GM19468 (cell line): ENCODE data around the gene PAX6.
"Not testable (repeated sequence)": the region's sequence is repeated elsewhere in the genome, so short reads cannot be mapped to it uniquely, and the experiment has no call there.

Source experiments
- ATAC-seq: cut with Tn5 transposase; IDR thresholded peaks from one replicate; pipeline ENCODE4 v1.9.1; 2021; ENCODE audit warnings: mild to moderate bottlenecking, moderate library complexity, moderate number of reproducible peaks; ENCODE audit not compliant: unreplicated experiment; ENCODE audit errors: extremely low read depth

The PAX6 gene

DNA sequence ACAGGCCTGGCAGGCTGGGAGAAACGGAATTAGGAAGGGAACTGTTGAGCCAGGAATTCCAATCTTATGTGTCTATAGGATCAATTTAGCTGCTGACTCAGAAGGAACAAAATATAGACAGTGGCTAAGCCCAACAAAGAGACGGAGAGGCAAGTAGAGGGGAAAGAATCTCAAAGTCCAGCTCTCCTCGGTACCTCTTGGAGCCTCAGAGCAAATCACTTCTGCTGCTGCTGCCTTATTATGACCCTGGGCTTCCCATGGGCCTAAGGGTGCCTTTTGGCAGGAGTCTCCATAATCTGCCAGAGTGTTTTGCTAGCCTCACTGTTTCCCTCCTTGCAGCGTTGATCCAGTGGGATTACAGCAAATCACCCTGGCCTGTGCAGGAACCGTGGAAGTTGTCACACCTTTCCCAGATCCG lies 31.7 kb downstream of the PAX6 start:
- ATAC-seq: no peak

DNA sequence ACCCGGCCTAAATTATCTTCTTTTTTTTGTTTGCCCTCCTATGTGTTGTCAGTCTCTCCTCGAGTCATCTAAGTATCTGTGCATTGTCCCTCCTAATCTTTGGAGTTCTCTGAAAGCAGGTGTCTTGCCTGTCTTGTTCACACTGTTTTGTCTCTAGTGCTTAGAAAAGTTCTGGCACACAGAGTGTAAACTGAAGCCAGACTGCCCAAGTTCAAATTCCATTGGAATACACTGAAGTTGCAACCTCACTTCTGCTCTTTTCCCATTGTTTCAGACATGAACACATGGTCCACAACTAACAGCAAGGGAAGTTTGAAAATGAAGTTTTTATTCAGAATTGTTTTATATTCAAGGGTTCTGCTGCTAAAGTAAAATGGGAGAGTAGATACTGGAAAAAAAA lies 38.7 kb downstream of the PAX6 start:
- ATAC-seq: no peak

DNA sequence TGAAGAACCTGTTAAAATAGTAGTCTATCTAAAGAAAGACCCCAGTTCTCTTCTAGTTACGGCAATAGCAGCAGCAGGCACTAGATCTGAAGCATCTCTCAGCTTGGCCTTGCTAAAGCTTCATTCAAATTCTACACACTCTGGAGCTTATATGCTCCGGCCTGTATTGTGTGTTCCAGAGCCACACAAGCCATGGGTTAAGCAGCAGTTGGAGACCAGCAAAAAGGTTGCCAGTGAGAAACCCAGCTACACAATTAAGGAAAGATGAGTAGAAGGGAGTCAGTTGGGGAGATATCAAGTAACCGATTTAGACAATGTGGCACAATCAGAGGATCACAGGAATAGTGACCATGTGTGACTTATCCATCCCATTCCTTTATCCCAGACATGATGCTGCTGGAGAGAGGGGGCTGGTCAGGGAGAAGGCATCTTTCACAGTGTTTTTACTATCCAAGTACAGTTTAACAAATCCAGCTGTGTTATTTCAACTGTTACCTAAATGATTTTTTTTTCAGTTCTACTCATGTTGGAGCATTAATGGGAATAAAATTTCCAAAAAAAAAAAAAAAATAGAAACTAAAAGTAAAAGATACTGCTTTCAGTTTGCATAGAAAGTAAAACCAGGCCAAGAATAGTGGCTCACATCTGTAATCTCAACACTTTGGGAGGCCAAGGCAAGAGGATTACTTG lies 41.0 kb downstream of the PAX6 start:
- no peak for ATAC-seq

DNA sequence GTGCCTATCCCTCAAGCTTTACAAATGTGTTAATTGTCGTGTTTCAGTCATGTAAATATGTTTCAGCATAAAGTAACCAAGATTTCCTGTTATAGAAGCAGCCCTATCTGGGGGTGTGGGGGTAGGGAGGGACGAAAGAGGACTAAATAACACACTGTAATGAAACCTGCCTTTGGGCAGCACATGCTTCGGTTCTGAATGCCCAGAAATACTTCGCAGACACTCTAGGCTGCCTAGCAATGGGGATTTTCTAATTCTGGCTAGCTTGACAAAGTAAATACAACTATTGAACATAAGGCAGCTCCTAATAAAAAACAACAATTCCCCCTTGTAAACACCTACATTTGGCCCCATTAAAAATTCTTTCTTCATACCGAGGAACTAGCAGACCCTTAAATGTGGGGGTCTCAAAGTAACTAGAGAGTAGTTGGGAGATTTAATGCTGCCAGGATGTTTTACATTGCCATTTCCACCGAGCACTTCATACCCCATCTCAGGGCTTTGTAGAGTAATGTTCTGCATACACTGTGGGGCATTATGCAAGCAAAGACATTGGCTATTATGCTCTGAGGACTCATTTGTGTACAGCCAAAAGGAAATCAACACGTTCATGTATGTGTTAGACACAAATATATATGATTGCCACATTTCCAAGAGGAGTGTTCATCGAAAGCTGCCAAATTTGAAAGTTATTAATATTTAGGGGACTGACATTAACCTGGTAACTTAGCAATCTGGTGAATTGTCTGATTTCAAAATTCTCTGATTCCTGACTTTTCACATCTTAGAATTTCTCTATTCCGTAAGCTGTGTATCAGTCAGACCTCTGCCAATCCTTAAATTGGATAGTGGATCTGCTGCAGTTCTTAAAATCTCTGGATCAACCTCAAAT lies 42.1 kb downstream of the PAX6 start:
- ATAC-seq: no peak

DNA sequence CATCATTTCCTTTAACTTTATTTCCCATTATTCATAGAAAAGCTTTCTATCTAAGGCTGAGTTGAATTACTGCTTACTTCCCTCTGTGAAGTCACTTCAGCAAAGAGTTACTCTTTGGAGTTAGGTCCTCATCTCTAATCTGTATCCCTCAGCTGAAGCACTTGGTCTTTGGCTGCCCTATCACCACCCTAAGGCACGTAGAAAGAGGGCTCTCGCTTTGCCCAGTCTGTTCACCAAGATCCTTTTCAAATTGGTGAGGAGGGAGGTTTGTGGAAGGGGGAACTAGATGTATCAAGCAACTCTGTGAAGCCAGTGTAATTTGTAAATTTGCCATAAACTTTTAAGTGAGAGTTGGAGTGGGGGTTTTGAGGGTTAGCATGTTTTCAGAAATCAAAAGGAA lies 43.4 kb downstream of the PAX6 start:
- ATAC-seq: no peak

DNA sequence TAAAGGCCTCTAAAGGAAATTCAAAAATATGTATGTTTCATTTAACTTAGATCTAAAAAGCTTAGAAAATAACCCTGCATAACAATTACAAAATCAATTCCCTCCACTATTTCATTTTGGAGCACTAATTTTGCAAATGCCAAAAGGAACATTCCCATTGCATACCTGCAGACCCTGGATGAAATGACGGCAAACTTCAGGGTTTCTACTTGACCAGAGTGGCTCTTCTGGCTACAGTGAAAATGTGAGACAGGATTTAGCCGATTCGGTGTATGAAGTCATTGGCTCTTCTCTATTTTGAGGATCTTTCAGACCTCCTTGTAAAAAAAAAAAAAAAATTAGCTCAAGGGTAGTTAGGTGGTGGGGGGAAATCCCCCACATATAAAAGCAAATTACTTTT lies 44.1 kb downstream of the PAX6 start:
- ATAC-seq: no peak

DNA sequence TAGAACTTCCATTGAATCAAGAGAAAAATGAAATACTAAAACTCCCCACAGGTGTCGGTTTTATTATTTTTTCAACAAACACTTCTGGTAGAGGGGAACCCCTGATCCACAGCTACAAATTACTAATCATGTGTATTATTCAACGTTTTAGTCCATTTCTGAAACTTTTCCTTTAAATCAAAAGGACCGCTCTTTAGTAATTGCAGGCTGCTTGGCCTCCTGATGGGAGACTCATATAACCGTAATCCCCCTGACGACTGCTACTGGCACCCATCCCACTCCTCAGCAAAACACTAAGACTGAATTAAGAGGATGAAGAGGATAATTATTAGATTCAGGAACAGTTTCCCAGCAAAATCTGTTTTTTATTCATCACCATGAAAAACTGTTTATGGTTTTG lies 46.4 kb downstream of the PAX6 start:
- no peak for ATAC-seq

DNA sequence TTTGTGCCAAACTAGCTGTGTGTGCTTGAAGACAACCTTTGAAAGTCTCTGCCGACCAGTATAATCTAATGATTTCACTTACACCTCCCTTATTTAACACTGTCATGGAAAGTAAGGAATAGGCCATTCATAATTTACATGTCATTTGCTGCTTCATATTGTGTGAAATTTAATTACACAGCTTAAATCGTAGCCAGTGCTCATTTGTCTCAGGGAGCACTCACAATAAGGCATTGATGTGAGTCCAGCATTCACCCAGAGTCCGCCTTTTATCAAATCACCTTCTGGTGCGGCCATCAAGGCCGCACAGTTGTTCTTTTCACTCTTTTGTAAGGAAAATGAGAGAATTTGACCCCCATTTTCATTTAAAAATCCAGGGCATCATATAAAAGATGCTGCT lies 46.9 kb downstream of the PAX6 start:
- ATAC-seq: no peak

DNA sequence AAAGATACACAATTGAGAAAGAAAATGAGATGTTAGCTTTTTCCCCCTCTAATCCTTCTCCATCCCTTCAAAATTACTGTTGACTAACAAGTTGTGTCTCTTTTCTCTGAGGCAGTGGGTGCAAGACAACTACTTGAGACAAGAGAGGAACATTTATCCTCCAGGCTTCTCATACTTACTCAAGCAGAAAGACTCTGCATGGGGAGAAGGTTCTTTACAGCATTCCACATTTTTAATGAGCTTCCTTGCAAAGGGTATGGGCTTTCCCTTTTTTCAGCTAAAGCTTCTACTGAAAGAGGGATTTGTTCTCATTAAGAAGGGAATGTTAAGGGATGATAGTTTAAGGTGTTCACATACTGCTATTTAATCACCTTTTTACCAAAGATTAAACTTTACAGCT lies 47.8 kb downstream of the PAX6 start:
- ATAC-seq: no peak

DNA sequence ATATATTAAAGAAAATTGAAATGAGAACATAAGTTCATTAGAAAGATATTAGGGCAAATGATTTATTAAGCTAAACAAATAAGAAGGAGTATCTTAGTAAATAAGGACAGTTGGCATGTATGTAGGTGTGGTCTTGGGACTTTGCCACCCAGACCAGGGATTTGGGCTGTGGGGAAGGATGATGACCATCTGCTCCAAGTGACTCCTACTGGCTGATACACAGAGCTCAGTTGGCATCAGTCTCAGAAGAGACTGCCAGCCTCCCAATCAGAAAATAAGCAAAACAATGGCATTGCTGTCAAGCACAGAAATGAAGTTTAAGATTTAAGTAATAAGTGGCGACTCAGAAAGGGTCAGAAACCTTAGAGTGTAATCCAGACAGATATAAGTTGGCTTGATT lies 49.5 kb downstream of the PAX6 start:
- no peak for ATAC-seq

DNA sequence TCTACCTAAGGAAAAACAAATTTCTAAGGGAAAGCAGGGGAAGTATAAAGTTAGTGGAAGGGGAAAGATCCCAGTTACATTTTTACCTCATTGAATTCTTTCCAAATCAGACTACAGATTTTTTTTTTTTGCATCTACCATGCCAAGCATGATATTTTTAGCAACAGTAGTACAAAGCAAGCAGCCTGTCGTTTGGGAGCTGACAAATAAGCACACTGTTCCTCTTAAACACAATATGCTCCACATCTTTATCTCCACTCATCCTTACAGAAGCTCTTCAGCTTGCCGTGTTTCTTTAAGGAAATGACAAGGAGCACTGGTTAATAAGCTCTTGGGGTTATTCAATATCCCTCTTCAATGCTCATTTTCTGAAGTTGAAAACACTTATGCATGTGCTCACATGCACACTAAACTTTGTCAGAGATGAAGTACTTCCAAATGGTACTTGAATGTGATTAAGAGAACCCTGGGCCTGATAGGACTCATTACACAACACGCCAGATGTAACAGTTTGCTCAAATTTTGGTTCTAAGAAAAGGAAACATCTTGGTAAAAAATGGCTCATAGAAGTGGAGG lies 53.8 kb downstream of the PAX6 start:
- ATAC-seq: no peak

DNA sequence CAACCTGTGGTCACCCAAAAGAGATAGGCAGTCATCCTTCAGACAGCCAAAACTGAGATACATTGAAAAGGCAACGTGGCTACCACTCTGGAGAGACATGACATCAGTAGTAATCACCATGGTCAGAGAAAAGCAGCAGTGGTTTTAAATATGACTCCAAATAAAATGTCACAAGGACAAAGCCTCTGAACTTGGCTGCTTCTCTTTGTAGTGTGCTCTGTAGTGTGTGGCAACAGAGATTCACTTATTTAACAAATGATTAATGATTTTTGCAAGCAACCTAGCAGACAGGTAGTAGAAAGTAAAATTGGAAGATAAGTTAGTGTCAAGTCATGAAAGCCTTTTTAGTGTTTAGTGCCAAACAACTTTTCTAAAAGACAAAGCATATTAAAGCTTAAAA lies 63.5 kb downstream of the PAX6 start:
- ATAC-seq: no peak

DNA sequence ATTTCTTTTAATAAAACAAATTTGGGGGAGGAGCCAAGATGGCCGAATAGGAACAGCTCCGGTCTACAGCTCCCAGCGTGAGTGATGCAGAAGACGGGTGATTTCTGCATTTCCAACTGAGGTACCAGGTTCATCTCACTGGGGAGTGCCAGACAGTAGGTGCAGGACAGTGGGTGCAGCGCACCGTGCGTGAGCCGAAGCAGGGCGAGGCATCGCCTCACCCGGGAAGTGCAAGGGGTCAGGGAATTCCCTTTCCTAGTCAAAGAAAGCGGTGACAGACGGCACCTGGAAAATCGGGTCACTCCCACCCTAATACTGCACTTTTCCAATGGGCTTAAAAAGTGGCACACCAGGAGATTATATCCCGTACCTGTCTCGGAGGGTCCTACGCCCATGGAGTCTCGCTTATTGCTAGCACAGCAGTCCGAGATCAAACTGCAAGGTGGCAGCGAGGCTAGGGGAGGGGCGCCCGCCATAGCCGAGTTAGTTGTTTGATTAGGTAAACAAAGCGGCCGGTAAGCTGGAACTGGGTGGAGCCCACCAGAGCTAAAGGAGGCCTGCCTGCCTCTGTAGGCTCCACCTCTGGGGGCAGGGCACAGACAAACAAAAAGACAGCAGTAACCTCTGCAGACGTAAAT lies 70.3 kb downstream of the PAX6 start:
- not testable (repeated sequence) for ATAC-seq

DNA sequence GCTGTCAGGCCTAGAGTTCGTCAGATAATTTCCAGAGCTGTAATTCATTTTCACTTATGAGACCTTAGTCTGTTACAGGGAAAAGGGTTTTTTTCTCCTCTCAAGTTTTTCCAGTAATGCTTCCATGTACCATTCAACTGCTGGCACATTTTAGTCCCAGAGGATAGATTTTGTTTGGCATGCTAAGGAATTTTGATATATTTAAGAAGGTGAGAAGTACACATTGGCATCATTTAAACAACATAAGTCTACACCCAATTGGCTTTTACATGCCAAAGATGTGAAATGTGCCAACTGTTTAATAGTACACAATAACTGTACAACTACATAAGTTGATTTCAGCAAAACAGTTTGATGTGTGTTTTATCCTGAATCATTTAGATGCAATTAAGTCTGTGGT lies 71.0 kb downstream of the PAX6 start:
- ATAC-seq: no peak
